NCI-H446 (cell line): Measurements from ENCODE around the gene CD177.
A peak's percentile ranks its signal among the peaks of the same experiment; 100 is the strongest.
"Not testable (repeated sequence)": the region's sequence is repeated elsewhere in the genome, so short reads cannot be mapped to it uniquely, and the experiment has no call there.

Experiments used
- DNase-seq, 2 experiments: peaks; one replicate each; lab custom pipeline; 2025; lab: John Stamatoyannopoulos, UW

Gene CD177

DNA sequence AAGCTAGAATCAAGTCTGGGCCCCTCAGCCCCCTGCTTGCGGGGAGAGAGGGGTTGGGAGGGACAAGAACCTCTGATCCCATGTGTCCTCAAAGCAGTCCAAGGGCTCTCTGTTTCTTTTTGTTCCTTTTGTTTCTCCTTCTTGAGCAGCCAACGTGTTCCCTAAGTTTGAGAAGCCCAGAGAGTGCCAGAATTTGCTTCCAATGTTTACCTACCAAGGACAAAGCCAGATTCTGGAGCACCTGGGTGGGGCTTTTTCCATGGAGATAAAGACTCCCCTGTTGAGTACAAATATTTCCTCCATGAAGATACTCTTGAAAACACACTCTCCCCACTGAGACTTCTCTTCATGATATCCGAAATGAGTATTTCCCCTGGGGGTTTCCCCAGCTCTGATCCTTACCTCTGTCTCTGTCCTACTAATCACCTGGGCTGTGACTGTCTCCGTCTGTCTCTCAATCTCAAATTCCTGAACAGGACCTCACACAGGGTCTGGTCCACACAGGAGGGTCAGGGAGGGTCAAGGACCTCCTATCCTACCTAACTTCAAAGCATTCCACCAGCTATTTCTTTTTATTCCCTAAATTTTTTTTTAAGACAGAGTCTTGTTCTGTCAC is 27.4 kb downstream of the CD177 start:
- DNase-seq, result no peak

DNA sequence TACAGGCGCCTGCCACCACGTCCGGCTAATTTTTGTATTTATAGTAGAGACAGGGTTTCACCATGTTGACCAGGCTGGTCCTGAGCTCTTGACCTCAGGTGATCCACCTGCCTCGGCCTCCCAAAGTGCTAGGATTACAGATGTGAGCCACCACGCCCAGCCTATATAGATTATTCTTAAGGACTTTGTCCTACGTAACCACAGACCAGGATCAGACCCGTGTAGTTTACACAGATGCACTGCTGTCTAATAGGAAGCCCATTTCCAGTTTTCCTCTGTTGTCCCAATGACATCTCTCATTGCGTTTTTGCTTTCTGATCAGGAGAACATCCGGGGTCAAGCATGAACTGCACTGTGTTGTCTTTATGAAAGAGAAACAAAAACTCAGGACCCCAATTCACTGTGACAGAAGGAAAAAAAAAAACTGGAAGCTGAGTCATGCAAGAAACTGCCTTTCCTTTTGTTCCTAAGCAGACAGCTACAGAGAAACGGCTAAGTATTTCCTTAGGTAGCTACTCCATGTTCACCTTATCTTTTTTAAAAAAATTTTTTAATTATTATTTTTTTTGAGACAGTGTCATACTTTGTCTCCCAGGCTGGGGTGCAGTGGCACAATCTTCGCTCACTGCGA is 29.2 kb downstream of the CD177 start:
- DNase-seq, result not testable (repeated sequence)

DNA sequence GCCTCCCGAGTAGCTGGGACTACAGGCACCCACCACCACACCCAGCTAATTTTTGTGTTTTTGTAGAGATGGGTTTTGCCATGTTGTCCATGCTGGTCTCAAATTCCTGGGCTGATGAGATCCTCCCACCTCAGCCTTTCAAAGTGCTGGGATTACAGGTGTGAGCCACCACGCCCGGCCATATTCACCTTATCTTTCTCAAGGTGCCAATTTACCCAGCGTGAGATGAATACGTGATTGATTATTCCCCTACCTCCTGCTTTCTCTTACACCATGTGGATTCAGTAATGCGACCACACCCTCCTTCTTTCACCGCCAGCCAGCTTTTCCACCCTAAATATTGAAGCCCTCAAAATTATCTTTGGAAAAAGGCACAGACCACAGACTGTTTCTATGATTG is 29.8 kb downstream of the CD177 start:
- not testable (repeated sequence) for DNase-seq

DNA sequence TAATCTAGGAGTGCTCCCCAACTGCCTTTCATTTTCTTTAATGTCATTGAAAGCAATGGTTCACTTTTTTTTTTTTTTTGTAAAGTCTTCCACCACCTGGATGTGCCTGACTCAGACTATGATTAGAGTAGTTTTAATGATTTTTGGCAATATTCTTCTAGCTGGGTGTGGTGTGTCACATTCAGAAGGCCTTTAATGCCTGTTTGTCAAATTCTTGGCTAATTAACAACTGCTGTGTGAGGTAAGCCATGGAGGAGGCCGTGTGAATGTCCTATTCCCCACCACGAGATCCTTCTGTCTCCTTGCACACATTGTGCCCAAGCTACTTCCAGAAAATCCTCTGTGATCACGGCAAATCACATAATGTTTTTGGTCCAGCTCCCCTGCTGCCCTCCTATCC is 30.3 kb downstream of the CD177 start:
- DNase-seq, result not testable (repeated sequence)

DNA sequence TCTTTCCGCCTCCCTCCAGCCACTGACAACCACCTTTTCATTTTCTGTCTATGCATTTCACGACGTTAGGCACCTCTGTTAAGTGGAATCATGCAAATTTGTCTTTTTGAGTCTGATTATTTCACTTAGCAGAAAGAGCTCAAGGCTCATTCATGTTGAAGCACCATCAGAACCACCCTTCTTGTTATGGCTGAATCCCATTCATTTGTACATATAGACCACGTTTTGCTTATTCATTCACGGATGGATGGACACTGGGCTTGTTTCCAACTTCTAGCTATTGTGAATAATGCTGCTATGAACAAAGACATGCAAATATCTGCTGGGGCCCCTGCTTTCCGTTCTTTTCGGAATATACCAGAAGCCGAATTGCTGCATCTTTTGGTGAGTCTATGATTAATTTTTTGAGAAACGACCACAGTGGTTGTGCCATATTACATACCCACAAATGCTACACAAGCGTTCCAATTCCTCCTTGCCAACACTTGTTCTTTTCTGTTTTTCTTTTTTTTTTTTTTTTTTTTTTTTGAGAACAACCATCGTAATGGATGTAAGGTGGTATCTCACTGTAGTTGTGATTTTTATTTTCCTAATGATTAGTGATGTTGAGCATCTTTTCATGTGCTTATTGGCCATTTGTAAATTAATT is 37.5 kb downstream of the CD177 start:
- peak; percentile 3 to 35 for DNase-seq

GRCh38 chr19:43391552-43391935 is 38.1 kb downstream of the CD177 start:
- not testable (repeated sequence) for DNase-seq

DNA sequence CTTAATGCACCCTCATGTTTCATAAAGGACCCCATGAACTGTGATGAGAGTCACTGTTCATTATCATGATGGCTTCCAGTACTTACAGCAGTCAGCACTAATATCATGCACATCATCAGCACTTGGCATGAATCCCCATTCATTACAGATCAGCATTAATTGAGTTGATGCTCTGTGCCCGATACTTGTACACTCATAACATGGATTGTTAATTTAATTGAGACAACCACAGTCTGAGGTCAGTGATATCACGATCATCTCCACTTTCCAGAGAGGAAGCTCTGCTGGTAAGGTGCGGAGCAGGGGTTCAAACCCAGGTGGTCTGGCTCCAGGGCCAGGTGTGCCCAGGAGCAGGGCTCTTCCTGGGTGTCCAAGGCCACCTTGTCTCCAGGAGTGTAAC is 40.0 kb downstream of the CD177 start:
- DNase-seq, result not testable (repeated sequence)

- DNase-seq, result no peak
These were observed 42.1 kb downstream of the CD177 start for GRCh38 chr19:43395561-43395960.

GRCh38 chr19:43406297-43406696 is 52.8 kb downstream of the CD177 start:
- DNase-seq, result no peak

- DNase-seq, result no peak
These were observed 54.0 kb downstream of the CD177 start for GRCh38 chr19:43407416-43408005.

DNA sequence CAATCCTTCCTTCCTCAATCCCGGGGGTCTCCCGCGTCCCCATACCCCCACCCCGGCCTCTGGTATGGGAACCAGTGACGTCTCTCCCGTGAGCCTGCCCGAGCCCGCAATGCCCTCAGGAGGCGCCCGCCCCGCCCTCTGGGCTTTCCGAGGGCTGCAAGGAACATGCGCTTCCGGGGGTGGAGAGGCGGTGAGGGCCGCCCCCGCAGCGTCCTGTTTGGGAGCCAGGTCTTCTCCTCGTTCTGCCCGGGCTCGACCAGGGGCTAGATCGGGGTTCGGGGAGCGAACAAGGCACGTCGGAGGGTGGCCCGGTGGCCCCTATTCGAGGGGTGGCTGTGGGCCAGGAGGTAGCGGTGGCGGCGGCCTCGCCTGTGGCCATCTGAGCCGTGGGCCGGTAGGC is 54.6 kb downstream of the CD177 start:
- no peak for DNase-seq

DNA sequence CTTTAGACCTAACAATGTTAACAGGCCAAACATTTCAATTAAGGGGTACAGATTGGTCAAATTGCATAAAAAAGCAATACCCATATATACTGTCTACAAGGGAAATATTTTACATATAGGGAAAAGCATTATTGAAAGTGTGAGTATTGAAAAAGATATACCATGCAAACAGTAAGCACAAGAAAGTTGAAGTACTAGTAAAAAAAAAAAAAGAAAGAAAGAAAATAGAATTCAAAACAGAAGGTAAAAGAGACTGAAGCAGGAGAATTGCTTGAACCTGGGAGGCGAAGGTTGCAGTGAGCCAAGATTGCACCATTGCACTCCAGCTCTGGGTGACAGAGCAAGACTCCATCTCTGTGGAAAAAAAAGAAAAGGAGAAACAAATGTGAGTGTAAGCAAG is 55.9 kb downstream of the CD177 start:
- DNase-seq, result no peak

- DNase-seq, result no peak
These were observed 59.0 kb downstream of the CD177 start for GRCh38 chr19:43412441-43412840.
